Skin of body (tissue), 2 donors: Measurements from ENCODE around the gene LSM12. TPM values are rescaled to one million over a fixed set of nuclear protein-coding genes. Genes with fewer than 3 reads are reported as not detected.
A peak's percentile ranks its signal among the peaks of the same experiment; 100 is the strongest.
"Not testable (repeated sequence)": the region's sequence is repeated elsewhere in the genome, so short reads cannot be mapped to it uniquely, and the experiment has no call there.

Experiments
- DNase-seq: peaks from one replicate; lab custom pipeline; 2025; lab: John Stamatoyannopoulos, UW
- total RNA-seq: library from RNA; depleted of rRNA; stranded (reverse); fragments of >200 nt; gene quantifications from one replicate; pipeline ENCODE4 v1.2.3, GENCODE V29; 2014

LSM12 gene
- total RNA-seq, 1 donor from 2014 or later: 12.2 TPM

- DNase-seq: no peak
Measured at GRCh38 chr17:44007346-44008204, 58.9 kb downstream of the LSM12 start.

- DNase-seq: peak; percentile 86
Measured at GRCh38 chr17:44006598-44007345, 59.7 kb downstream of the LSM12 start.

- DNase-seq: no peak
Measured at GRCh38 chr17:44006272-44006597, 60.2 kb downstream of the LSM12 start.

- DNase-seq: no peak
Measured at GRCh38 chr17:44005527-44006271, 60.8 kb downstream of the LSM12 start.

GRCh38 chr17:44004761-44005526, 61.5 kb downstream of the LSM12 start:
- no peak for DNase-seq

GRCh38 chr17:44004077-44004760, 62.3 kb downstream of the LSM12 start, which contains the start of gene NAGS:
Gene NAGS, plus strand, starts transcription at chr17:44004622. Its CDS starts 42 bp downstream, at chr17:44004664.
- no peak for DNase-seq

- no peak for DNase-seq
Measured at GRCh38 chr17:44002141-44002848, 64.2 kb downstream of the LSM12 start.

GRCh38 chr17:44001461-44001920, 65.0 kb downstream of the LSM12 start:
- DNase-seq: no peak

GRCh38 chr17:44000871-44001460, 65.5 kb downstream of the LSM12 start:
- DNase-seq: no peak

GRCh38 chr17:44000141-44000860, 66.2 kb downstream of the LSM12 start:
- no peak for DNase-seq

GRCh38 chr17:43999024-43999423, 67.4 kb downstream of the LSM12 start:
- no peak for DNase-seq

GRCh38 chr17:43998552-43998951, 67.9 kb downstream of the LSM12 start:
- no peak for DNase-seq

GRCh38 chr17:43997180-43997579, 69.3 kb downstream of the LSM12 start:
- not testable (repeated sequence) for DNase-seq

- no peak for DNase-seq
Measured at GRCh38 chr17:43995150-43995471, 71.4 kb downstream of the LSM12 start.

- no peak for DNase-seq
Measured at GRCh38 chr17:43994272-43995149, 72.0 kb downstream of the LSM12 start.

- DNase-seq: no peak
Measured at GRCh38 chr17:43992641-43993040, 73.8 kb downstream of the LSM12 start.

GRCh38 chr17:43988301-43988700, 78.2 kb downstream of the LSM12 start:
- no peak for DNase-seq
